DMS114 treated with DMSO at 0.1 percent for 48 hours (cell line): Measurements from ENCODE around the gene CNMD.

Experiments used
- DNase-seq: peaks from one replicate; lab custom pipeline; 2025; ENCODE audit not compliant: unreplicated experiment; lab: John Stamatoyannopoulos, UW

The CNMD gene

GRCh38 chr13:52739468-52740071 is at the start of gene CNMD:
Gene CNMD, minus strand, starts transcription at chr13:52739820. Its CDS starts 119 bp downstream, at chr13:52739701.
- DNase-seq, result no peak

GRCh38 chr13:52788011-52788410 is 48.4 kb upstream of the CNMD start:
- no peak for DNase-seq

GRCh38 chr13:52787235-52787634 is 47.6 kb upstream of the CNMD start:
- no peak for DNase-seq

GRCh38 chr13:52786766-52787165 is 47.1 kb upstream of the CNMD start:
- no peak for DNase-seq

- no peak for DNase-seq
Observed at GRCh38 chr13:52785739-52786138, 46.1 kb upstream of the CNMD start.

- no peak for DNase-seq
Observed at GRCh38 chr13:52784591-52785340, 45.1 kb upstream of the CNMD start.

- no peak for DNase-seq
Observed at GRCh38 chr13:52783943-52784342, 44.3 kb upstream of the CNMD start.

GRCh38 chr13:52782471-52783448 is 43.1 kb upstream of the CNMD start:
- DNase-seq, result no peak

- no peak for DNase-seq
Observed at GRCh38 chr13:52780611-52781010, 41.0 kb upstream of the CNMD start.

- DNase-seq, result no peak
Observed at GRCh38 chr13:52780092-52780491, 40.5 kb upstream of the CNMD start.

GRCh38 chr13:52779103-52779502 is 39.5 kb upstream of the CNMD start:
- no peak for DNase-seq

GRCh38 chr13:52776726-52777125 is 37.1 kb upstream of the CNMD start:
- DNase-seq, result no peak

- DNase-seq, result no peak
Observed at GRCh38 chr13:52775511-52775910, 35.9 kb upstream of the CNMD start.

- no peak for DNase-seq
Observed at GRCh38 chr13:52767949-52768516, 28.4 kb upstream of the CNMD start.

- DNase-seq, result no peak
Observed at GRCh38 chr13:52765611-52766390, 26.2 kb upstream of the CNMD start.

GRCh38 chr13:52760077-52760476 is 20.5 kb upstream of the CNMD start:
- DNase-seq, result no peak

- DNase-seq, result no peak
Observed at GRCh38 chr13:52758114-52758513, 18.5 kb upstream of the CNMD start.

- DNase-seq, result no peak
Observed at GRCh38 chr13:52751196-52751595, 11.6 kb upstream of the CNMD start.

- no peak for DNase-seq
Observed at GRCh38 chr13:52750713-52751112, 11.1 kb upstream of the CNMD start.

- DNase-seq, result no peak
Observed at GRCh38 chr13:52749419-52749818, 9.8 kb upstream of the CNMD start.
